ENCODE data around the gene SLC14A1. TPM values are rescaled to one million over a fixed set of nuclear protein-coding genes. Genes with fewer than 3 reads are reported as not detected.

Gene SLC14A1
- total and polyA plus RNA-seq, 4 experiments from 2014 or later = 1.8 to 3.6 (median 3.2) TPM

DNA sequence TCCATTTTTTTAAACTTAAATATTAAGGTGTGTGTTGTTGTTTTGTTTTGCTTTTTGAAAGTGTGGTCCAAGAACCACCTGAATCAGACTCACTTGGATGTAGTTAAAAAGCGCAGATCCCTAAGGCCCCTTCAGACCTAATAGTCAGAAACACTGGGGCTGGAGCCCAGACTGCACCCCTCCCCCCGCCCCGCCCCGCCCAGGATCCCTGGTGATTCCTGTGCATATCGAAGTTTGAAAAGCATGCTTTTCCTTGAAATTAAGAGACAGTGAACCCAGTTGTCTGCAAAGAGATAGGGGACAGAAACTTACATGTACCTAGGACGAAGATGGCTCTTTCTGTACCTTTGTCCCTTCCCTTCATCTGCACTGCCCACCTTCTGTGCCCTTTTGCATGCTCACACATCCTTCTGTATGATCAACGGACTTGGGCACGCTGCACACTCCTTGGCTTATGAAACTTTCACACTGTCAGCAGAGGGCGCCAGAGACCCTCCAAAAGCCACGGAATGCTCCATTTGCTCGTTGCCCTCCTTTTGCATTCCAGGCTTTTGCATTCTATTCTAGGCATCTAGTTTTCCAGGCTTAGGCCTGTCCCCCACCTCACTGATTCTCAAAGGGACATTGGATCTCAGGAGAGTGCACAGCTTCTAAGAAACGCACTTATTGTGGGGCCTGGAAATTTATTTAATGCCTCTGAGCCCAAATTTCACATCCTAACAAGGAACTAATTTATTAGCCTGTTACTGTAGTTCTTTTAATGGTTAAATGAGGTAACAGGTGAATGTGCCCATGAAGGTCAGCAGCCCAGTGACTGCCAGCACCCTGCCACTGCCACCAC, 32.8 kb upstream of the SLC14A1 start:
- H3K27me3 Mint-ChIP-seq = peaks cover 0 to 3% of the 10 kb centered on the region in 2 donors
- Histone ChIP-seq H3K9me3 (ENCODE audit: control insufficient read depth in 1 of 2, low read length in 2 of 2) (no peaks in the 10 kb centered on the region), H3K27me3 (ENCODE audit: insufficient read depth, low read length) (no peaks in the 10 kb centered on the region), H3K36me3 (ENCODE audit: insufficient read depth, low read length) (no peaks in the 10 kb centered on the region), H3K27ac (ENCODE audit: low read depth, low read length) (no peak overlapping the region), H3K4me3 (ENCODE audit: low read length in 2 of 2) (no peak overlapping the region), H3K4me1 (ENCODE audit: insufficient read depth, low read length) (peaks cover 53% of the 10 kb centered on the region)
- CTCF ChIA-PET (ENCODE audit: partially characterized antibody) = interaction anchor here (1.0 to 11.7 kb wide), 14 partner anchors 13 to 383 kb away, joined by 3 to 304 read pairs (median 6); no protein-coding TSS in a partner anchor
- intact Hi-C loops (cut with micrococcal nuclease) = loop anchor here (1.0 kb wide), 6 partner anchors 26 to 382 kb away; no protein-coding TSS in a partner anchor
- POLR2A ChIA-PET (ENCODE audit: partially characterized antibody) = interaction anchor here (0.5 to 1.1 kb wide), 2 partner anchors 188 to 192 kb away, joined by 3 to 4 read pairs; no protein-coding TSS in a partner anchor
- H3K36me3 Mint-ChIP-seq = peaks cover 1 to 7% of the 10 kb centered on the region in 2 donors
- peaks cover 0 to 10% (median 5%) of the 10 kb centered on the region in 8 donors for H3K9me3 Mint-ChIP-seq
- DNase-seq = peak; percentile 67 to 72 (median 68)
- peak overlapping the region in 2 of 8 donors; percentile 59 to 61 for H3K4me3 Mint-ChIP-seq
- peak overlapping the region in 3 of 7 donors; percentile 19 to 82 (median 49) for H3K27ac Mint-ChIP-seq
- H3K4me1 Mint-ChIP-seq = peaks cover 39 to 51% (median 43%) of the 10 kb centered on the region in 4 donors

DNA sequence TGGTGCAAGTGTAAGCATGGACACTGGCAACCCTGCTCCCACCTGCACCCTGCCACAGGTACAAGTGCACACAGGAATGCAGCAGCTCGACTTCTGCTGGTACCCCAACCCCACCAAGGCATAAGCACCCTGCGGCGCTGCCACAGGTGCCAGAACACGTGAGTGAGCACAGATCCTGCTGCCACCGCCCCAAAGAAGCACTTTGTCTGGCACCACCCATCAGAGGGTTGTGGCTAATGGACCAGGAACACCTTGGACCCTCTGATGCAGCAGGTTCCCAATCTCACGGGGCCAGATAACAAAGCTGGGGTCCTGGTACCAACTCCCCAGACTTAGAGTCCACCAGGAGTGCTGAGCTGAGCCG, 32.2 kb upstream of the SLC14A1 start:
- Histone ChIP-seq H3K36me3 (ENCODE audit: insufficient read depth, low read length) (no peaks in the 10 kb centered on the region), H3K27me3 (ENCODE audit: insufficient read depth, low read length) (no peaks in the 10 kb centered on the region), H3K4me3 (ENCODE audit: low read length in 2 of 2) (no peak overlapping the region), H3K4me1 (ENCODE audit: insufficient read depth, low read length) (peaks cover 47% of the 10 kb centered on the region), H3K9me3 (ENCODE audit: control insufficient read depth in 1 of 2, low read length in 2 of 2) (no peaks in the 10 kb centered on the region), H3K27ac (ENCODE audit: low read depth, low read length) (no peak overlapping the region)
- H3K27me3 Mint-ChIP-seq = peaks cover 0 to 3% of the 10 kb centered on the region in 2 donors
- peaks cover 1 to 8% of the 10 kb centered on the region in 2 donors for H3K36me3 Mint-ChIP-seq
- H3K9me3 Mint-ChIP-seq = peaks cover 0 to 13% (median 5%) of the 10 kb centered on the region in 8 donors
- no peak for DNase-seq
- ChIA-PET CTCF (ENCODE audit: partially characterized antibody) (interaction anchor here (0.5 to 11.7 kb wide), 13 partner anchors 13 to 382 kb away, joined by 3 to 304 read pairs (median 5); no protein-coding TSS in a partner anchor), POLR2A (ENCODE audit: partially characterized antibody) (no interaction called here)
- H3K4me3 Mint-ChIP-seq = no peak overlapping the region
- peaks cover 33 to 45% (median 37%) of the 10 kb centered on the region in 4 donors for H3K4me1 Mint-ChIP-seq
- intact Hi-C loops (cut with micrococcal nuclease) = loop anchor here (1.0 kb wide), 6 partner anchors 26 to 382 kb away; no protein-coding TSS in a partner anchor
- no peak overlapping the region for H3K27ac Mint-ChIP-seq

DNA sequence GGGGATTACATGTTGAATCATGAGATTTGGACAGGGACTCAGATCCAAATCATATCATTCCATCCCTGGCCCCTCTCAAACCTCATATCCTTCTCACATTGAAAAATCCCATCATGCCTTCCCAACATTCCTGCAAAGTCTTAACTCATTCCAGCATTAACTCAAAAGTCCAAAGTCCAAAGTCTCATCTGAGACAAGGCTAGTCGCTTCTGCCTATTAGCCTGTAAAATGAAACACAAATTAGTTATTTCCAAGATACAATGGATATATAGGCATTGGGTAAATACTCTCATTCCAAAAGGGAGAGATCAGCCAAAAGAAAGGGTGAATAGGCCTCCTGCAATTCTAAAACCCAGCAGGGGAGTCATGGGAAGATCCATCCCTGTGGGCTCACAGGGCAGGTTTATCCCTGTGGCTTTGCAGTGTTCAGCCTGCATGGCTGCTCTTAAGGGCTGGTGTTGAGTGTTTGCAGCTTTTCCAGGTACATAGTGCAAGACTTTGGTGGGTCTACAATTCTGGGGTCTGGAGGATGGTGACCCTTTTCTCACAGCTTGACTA, 21.2 kb upstream of the SLC14A1 start:
- no peaks in the 10 kb centered on the region for H3K36me3 ChIP-seq (ENCODE audit: insufficient read depth, low read length)
- H3K27ac Mint-ChIP-seq = no peak overlapping the region
- DNase-seq = no peak
- CTCF ChIA-PET (ENCODE audit: partially characterized antibody) = interaction anchor here (1.2 kb wide), 1 partner anchor 37 kb away, joined by 4 read pairs; no protein-coding TSS in a partner anchor
- intact Hi-C loops (cut with micrococcal nuclease) = no loop called here
- H3K4me3 ChIP-seq (ENCODE audit: low read length in 2 of 2) = no peak overlapping the region
- no peaks in the 10 kb centered on the region for H3K4me1 ChIP-seq (ENCODE audit: insufficient read depth, low read length)
- no peak overlapping the region for H3K4me3 Mint-ChIP-seq
- no peak overlapping the region for H3K27ac ChIP-seq (ENCODE audit: low read depth, low read length)
- POLR2A ChIA-PET (ENCODE audit: partially characterized antibody) = no interaction called here
- peaks cover 30 to 42% of the 10 kb centered on the region in 2 donors for H3K36me3 Mint-ChIP-seq
- peaks cover 0 to 17% of the 10 kb centered on the region in 2 donors for H3K9me3 ChIP-seq (ENCODE audit: control insufficient read depth in 1 of 2, low read length in 2 of 2)
- no peaks in the 10 kb centered on the region for H3K27me3 Mint-ChIP-seq
- H3K9me3 Mint-ChIP-seq = peaks cover 7 to 88% (median 56%) of the 10 kb centered on the region in 8 donors
- no peaks in the 10 kb centered on the region for H3K4me1 Mint-ChIP-seq
- H3K27me3 ChIP-seq (ENCODE audit: insufficient read depth, low read length) = no peaks in the 10 kb centered on the region

DNA sequence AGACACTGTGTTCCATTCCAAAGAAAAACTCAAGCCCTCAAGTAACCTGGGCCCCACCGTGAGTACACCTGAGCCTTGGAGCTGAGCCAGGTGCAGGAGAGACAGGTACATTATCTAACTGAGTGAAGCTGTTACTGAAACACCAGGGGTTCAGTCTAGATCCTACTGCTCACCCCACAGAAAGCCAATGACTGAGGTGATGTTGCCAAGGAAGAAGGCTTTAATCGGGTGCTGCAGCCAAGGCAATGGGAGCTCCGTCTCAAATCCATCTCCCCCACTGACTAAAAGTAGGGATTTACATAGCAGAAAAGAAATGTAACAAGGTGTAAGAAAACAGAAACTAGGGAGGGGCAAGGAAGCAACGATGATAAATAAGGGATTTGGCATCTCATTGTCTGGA, 15.2 kb upstream of the SLC14A1 start:
- ChIA-PET POLR2A (ENCODE audit: partially characterized antibody) (no interaction called here), CTCF (ENCODE audit: partially characterized antibody) (interaction anchor here (0.9 kb wide), 1 partner anchor 140 kb away, joined by 5 read pairs; no protein-coding TSS in a partner anchor)
- Histone ChIP-seq H3K27me3 (ENCODE audit: insufficient read depth, low read length) (no peaks in the 10 kb centered on the region), H3K4me3 (ENCODE audit: low read length in 2 of 2) (no peak overlapping the region), H3K36me3 (ENCODE audit: insufficient read depth, low read length) (no peaks in the 10 kb centered on the region), H3K27ac (ENCODE audit: low read depth, low read length) (no peak overlapping the region), H3K9me3 (ENCODE audit: control insufficient read depth in 1 of 2, low read length in 2 of 2) (peaks cover 0 to 5% of the 10 kb centered on the region in 2 donors), H3K4me1 (ENCODE audit: insufficient read depth, low read length) (no peaks in the 10 kb centered on the region)
- H3K4me3 Mint-ChIP-seq = no peak overlapping the region
- intact Hi-C loops (cut with micrococcal nuclease) = no loop called here
- DNase-seq = no peak
- peaks cover 0 to 62% (median 39%) of the 10 kb centered on the region in 8 donors for H3K9me3 Mint-ChIP-seq
- peaks cover 38 to 46% of the 10 kb centered on the region in 2 donors for H3K36me3 Mint-ChIP-seq
- H3K27ac Mint-ChIP-seq = no peak overlapping the region
- H3K4me1 Mint-ChIP-seq = peaks cover 0 to 1% (median 0%) of the 10 kb centered on the region in 4 donors
- H3K27me3 Mint-ChIP-seq = no peaks in the 10 kb centered on the region

DNA sequence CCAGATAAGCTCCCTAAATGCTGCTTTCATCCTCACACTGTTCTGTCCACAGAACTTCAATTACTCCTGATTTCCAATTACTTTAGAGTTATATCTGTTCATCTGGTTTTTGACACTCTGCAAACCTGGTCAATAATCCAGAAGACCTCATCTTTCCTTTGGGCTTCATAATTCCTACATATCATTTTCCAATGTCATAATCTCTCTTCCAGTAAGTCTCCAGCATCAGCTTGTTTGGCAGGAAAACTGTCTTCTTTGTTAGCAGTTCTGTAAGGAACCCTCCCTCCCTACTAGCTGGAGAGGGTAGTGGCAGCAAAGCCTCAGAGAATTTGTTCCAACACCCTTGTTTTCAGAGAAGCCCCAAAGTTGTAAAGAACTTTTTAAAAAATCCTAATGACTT, 11.9 kb upstream of the SLC14A1 start:
- ChIA-PET CTCF (ENCODE audit: partially characterized antibody) (no interaction called here), POLR2A (ENCODE audit: partially characterized antibody) (no interaction called here)
- intact Hi-C loops (cut with micrococcal nuclease) = no loop called here
- Mint-ChIP-seq H3K27me3 (no peaks in the 10 kb centered on the region), H3K4me3 (no peak overlapping the region), H3K36me3 (peaks cover 22 to 31% of the 10 kb centered on the region in 2 donors), H3K9me3 (peaks cover 0 to 35% (median 25%) of the 10 kb centered on the region in 8 donors), H3K4me1 (peaks cover 0 to 1% (median 0%) of the 10 kb centered on the region in 4 donors), H3K27ac (peak overlapping the region in 1 of 7 donors; percentile 54)
- no peaks in the 10 kb centered on the region for H3K36me3 ChIP-seq (ENCODE audit: insufficient read depth, low read length)
- DNase-seq = no peak
- no peaks in the 10 kb centered on the region for H3K4me1 ChIP-seq (ENCODE audit: insufficient read depth, low read length)
- H3K27ac ChIP-seq (ENCODE audit: low read depth, low read length) = no peak overlapping the region
- H3K4me3 ChIP-seq (ENCODE audit: low read length in 2 of 2) = no peak overlapping the region
- H3K9me3 ChIP-seq (ENCODE audit: control insufficient read depth in 1 of 2, low read length in 2 of 2) = peaks cover 0 to 3% of the 10 kb centered on the region in 2 donors
- H3K27me3 ChIP-seq (ENCODE audit: insufficient read depth, low read length) = no peaks in the 10 kb centered on the region

DNA sequence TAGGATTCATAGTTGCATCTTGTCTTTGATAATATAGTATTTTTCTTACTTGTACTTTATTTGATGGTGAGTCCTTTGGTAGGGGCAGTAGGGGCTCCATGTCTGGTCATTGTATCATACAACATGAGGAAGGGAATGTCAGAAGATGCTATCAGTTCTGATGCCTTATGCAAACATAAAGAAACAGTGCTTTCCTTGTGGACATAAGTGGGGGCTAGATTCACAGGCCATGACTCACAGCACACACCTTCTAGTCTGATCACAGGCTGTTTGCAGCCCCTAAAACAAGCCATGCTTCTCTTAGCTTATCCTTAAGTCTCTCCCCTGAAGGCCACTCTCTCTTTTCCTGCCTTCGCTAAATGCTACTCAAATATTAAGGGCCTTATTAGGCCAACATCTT, 10.7 kb upstream of the SLC14A1 start:
- peaks cover 0 to 27% (median 18%) of the 10 kb centered on the region in 8 donors for H3K9me3 Mint-ChIP-seq
- Histone ChIP-seq H3K27me3 (ENCODE audit: insufficient read depth, low read length) (no peaks in the 10 kb centered on the region), H3K36me3 (ENCODE audit: insufficient read depth, low read length) (no peaks in the 10 kb centered on the region), H3K4me3 (ENCODE audit: low read length in 2 of 2) (no peak overlapping the region), H3K4me1 (ENCODE audit: insufficient read depth, low read length) (no peaks in the 10 kb centered on the region), H3K9me3 (ENCODE audit: control insufficient read depth in 1 of 2, low read length in 2 of 2) (peaks cover 0 to 3% of the 10 kb centered on the region in 2 donors), H3K27ac (ENCODE audit: low read depth, low read length) (no peak overlapping the region)
- ChIA-PET CTCF (ENCODE audit: partially characterized antibody) (no interaction called here), POLR2A (ENCODE audit: partially characterized antibody) (no interaction called here)
- DNase-seq = no peak
- H3K36me3 Mint-ChIP-seq = peaks cover 18 to 24% of the 10 kb centered on the region in 2 donors
- intact Hi-C loops (cut with micrococcal nuclease) = no loop called here
- H3K4me3 Mint-ChIP-seq = no peak overlapping the region
- H3K4me1 Mint-ChIP-seq = peaks cover 0 to 1% (median 0%) of the 10 kb centered on the region in 4 donors
- no peak overlapping the region for H3K27ac Mint-ChIP-seq
- no peaks in the 10 kb centered on the region for H3K27me3 Mint-ChIP-seq

DNA sequence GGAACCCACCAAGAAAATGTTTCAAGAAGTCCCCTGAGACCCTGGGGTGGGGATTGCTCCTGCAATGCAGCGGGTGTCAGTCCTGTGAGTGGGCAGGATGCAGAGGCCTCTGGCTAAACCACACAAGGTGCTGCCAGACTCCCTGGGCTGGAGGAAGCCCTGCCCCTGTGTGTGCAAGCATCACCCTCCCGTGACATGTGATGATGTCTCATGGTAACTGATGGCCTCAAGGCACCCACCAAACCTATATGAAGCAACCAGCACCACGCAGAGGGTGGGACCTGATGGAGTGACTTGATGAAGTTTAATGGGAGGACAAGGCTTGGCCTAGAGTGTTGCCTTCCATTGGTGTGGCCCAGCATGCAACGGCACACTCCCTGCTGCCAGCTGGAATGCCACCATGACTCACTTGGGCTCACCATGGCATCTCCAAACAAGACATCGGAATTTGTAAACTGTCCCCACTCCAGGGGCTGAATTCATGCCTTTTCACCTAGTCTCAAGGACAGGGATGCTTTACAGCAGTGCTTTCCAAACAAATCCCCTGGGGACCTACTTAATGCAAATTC, 8.7 kb upstream of the SLC14A1 start:
- H3K4me3 Mint-ChIP-seq = no peak overlapping the region
- no peak overlapping the region for H3K4me3 ChIP-seq (ENCODE audit: low read length in 2 of 2)
- DNase-seq = no peak
- no peaks in the 10 kb centered on the region for H3K27me3 ChIP-seq (ENCODE audit: insufficient read depth, low read length)
- ChIA-PET POLR2A (ENCODE audit: partially characterized antibody) (no interaction called here), CTCF (ENCODE audit: partially characterized antibody) (interaction anchor here (1.2 kb wide), 1 partner anchor 8 kb away, joined by 3 read pairs; no protein-coding TSS in a partner anchor)
- peaks cover 5 to 13% of the 10 kb centered on the region in 2 donors for H3K36me3 Mint-ChIP-seq
- H3K4me1 Mint-ChIP-seq = peaks cover 0 to 1% (median 0%) of the 10 kb centered on the region in 4 donors
- H3K27me3 Mint-ChIP-seq = no peaks in the 10 kb centered on the region
- no peaks in the 10 kb centered on the region for H3K9me3 ChIP-seq (ENCODE audit: control insufficient read depth in 1 of 2, low read length in 2 of 2)
- H3K36me3 ChIP-seq (ENCODE audit: insufficient read depth, low read length) = no peaks in the 10 kb centered on the region
- no peak overlapping the region for H3K27ac Mint-ChIP-seq
- no peaks in the 10 kb centered on the region for H3K4me1 ChIP-seq (ENCODE audit: insufficient read depth, low read length)
- no peak overlapping the region for H3K27ac ChIP-seq (ENCODE audit: low read depth, low read length)
- intact Hi-C loops (cut with micrococcal nuclease) = no loop called here
- peaks cover 0 to 9% (median 2%) of the 10 kb centered on the region in 8 donors for H3K9me3 Mint-ChIP-seq

All from CD4-positive, alpha-beta memory T cell (primary cell).